Stimulated activated naive CD8-positive, alpha-beta T cell treated with anti-CD3 and anti-CD28 coated beads, Interleukin-15, amount 100 ng/mL, for 72 hours (primary cell): ENCODE data around the gene SPOUT1.

Source experiments
- ATAC-seq: fragments of 150-1000 bp; cut with Tn5 transposase; 2 replicates; pipeline ENCODE4 v1.10.0; 2021; ENCODE audit warnings: mild to moderate bottlenecking, moderate library complexity
- DNase-seq, 2 donors: peaks; one replicate each; pipeline ENCODE4 v3.0.0; 2021 to 2022
- H3K27ac Mint-ChIP-seq, 2 donors: one replicate each; pipeline ENCODE4 v1.8.0; 2022; ENCODE audit warnings: mild to moderate bottlenecking in 2 of 2, mixed read lengths in 2 of 2, moderate library complexity in 2 of 2
- H3K27me3 Mint-ChIP-seq: one replicate; pipeline ENCODE4 v1.8.0; 2022; ENCODE audit warnings: mixed read lengths
- H3K4me1 Mint-ChIP-seq: one replicate; pipeline ENCODE4 v1.8.0; 2022; ENCODE audit warnings: mild to moderate bottlenecking, mixed read lengths
- H3K4me3 Mint-ChIP-seq, 2 donors: one replicate each; pipeline ENCODE4 v1.8.0; 2022; ENCODE audit warnings: mild to moderate bottlenecking in 2 of 2, mixed read lengths in 2 of 2, moderate library complexity in 1 of 2
- H3K9me3 Mint-ChIP-seq, 2 donors: one replicate each; pipeline ENCODE4 v1.8.0; 2022; ENCODE audit warnings: mixed read lengths in 2 of 2

The SPOUT1 gene

DNA sequence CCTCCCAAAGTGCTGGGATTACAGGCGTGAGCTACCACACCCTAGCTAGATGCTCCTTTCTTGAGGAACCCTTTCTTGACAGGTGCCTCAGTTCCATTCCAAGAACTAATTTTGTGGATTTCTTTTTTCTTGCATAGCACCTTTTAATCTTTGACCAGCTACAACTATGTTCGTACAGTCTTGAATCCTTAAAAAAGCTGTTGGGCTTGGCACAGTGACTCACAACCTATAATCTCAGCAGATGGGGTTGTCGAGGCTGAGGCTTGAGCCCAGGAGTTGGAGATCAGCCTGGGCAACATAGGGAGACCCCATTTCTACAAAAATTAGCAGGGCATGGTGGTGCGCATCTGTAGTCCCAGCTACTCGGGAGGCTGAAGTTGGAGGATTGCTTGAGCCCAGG lies 56.5 kb downstream of the SPOUT1 start:
- H3K9me3 Mint-ChIP-seq = peaks cover 0 to 10% of the 10 kb centered on the region in 2 donors
- ATAC-seq (no peak), DNase-seq (no peak)
- H3K4me1 Mint-ChIP-seq = peaks cover 22% of the 10 kb centered on the region
- H3K4me3 Mint-ChIP-seq = peak overlapping the region in 1 of 2 donors; percentile 12
- H3K27ac Mint-ChIP-seq = peak overlapping the region in 1 of 2 donors; percentile 29
- no peaks in the 10 kb centered on the region for H3K27me3 Mint-ChIP-seq

DNA sequence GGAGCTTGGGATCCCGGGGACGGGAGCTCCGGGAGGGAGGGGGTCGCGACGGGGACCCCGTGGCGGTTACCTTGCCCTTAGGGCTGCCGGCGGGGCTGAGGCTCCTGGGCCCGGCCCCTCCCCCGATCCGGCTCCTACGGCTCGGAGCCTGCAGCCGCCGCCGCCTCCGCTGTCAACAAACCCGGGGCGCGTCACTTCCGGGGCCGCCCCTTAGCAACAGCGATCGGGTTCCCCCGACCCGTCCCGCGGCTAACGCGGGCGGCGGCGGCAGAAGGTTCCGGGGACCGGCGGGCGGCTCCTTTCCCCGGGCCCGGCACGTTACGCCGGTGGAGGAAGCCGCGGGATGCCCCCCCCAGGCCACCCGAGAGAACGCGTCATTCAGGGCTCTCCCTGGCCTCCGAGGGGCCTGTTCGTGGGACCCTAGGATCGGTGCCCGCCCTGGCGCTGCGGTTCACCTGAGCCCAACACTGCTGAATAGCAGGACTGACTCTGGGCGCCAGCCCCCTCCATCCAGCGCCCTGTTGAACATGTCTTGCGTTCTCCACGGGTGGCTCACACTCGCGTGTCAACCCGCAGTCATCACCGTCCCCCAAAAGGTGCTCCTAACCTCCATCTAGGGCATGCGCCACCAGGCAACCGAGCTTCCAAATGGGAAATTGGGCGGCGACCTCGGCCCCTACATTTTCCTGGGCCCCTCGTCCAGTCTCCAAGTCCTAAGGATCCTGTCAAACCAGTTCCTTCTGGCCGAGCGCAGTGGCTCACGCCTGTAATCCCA lies 57.7 kb downstream of the SPOUT1 start, which contains the start of gene ZER1:
Gene ZER1, minus strand, starts transcription at position 183 of the 775 bp plus-strand sequence. CDS start 16,362 bp downstream, outside the sequence.
- Mint-ChIP-seq H3K27me3 (no peaks in the 10 kb centered on the region), H3K4me3 (peak within 1 kb of the TSS; percentile 96 to 98), H3K9me3 (peaks cover 0 to 10% of the 10 kb centered on the region in 2 donors), H3K4me1 (peaks cover 22% of the 10 kb centered on the region), H3K27ac (peak within 1 kb of the TSS; percentile 97 to 99)
- ATAC-seq (peak; percentile 98), DNase-seq (peak; percentile 92 to 94)

DNA sequence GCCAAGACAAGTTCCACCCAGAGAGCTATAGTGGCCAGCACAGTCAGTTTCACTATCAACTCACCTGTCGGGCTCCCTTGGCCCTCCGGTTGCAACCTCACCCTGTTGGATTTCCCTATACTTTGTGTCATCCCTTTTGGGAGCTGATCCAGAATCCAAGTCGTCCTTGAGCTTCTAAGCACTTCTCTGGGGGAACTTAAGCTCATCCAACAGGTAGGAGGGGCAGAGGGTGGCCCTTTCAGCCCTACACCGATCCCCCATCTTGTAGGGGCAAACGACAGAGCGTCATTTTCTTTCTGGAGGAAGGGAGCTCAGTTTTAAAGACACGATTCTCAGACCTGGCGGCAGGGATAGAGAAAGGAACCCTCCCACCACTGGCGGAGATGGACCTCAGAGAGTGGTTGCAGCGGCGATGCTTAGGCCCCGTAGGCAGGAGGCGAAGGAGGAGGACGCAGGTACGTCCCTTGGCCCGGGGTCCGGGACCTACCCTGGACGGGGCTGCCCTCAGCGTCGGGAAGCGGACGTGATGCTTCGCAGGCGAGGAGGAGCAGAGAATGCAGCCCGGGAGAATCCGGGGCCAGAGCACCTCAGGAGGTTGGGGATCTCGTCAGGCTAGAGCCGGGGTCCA lies 58.4 kb downstream of the SPOUT1 start:
- H3K27me3 Mint-ChIP-seq = no peaks in the 10 kb centered on the region

DNA sequence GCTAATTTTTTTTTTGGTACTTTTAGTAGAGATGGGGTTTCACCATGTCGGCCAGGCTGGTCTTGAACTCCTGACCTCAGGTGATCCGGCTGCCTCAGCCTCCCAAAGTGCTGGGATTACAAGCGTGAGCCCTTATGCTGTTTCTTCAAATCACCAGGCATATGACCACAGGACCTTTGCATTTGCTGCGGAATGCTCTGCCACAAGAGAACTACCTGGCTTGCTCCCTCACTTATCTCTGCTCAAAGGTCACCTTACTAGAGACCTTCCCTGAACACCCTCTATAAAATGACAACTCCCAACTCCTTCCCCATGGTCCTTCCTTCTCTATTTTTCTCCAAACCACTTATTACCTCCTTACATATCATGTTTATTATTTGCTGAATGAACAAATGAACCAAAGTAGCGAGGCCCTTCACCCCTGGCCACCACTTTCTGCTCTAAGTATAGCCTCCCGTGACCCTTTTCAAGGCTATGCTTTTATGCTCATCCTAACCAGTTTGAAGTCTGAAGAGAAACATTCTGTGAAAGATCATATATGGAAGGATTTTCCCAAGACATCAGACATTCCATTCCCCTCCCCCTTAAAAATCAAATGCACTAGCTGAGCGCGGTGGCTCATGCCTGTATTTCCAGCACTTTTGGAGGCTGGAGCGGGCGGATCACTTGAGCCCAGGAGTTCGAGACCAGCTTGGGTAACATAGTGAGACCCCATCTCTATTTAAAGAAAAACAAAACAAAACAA lies 59.1 kb downstream of the SPOUT1 start:
- Mint-ChIP-seq H3K4me3 (peak overlapping the region; percentile 96 to 98), H3K9me3 (peaks cover 0 to 10% of the 10 kb centered on the region in 2 donors), H3K27me3 (no peaks in the 10 kb centered on the region), H3K27ac (peak overlapping the region; percentile 97 to 99), H3K4me1 (peaks cover 27% of the 10 kb centered on the region)
- no peak for DNase-seq
- ATAC-seq = no peak

More for the DNA sequence above, 58.4 kb downstream of the SPOUT1 start:
- Mint-ChIP-seq H3K4me1 (peaks cover 22% of the 10 kb centered on the region), H3K4me3 (peak overlapping the region; percentile 96 to 98), H3K27ac (peak overlapping the region; percentile 97 to 99), H3K9me3 (peaks cover 0 to 10% of the 10 kb centered on the region in 2 donors)
- ATAC-seq (peak; percentile 39), DNase-seq (no peak)
